Measurements from ENCODE around the gene KCNQ5. TPM values are rescaled to one million over a fixed set of nuclear protein-coding genes. Genes with fewer than 3 reads are reported as not detected.
A peak's percentile ranks its signal among the peaks of the same experiment; 100 is the strongest.

Gene KCNQ5
- total RNA-seq, 1 donor from 2014 or later, result 2.1 TPM

GRCh38 chr6:72784071-72784470 is 162.2 kb downstream of the KCNQ5 start:
- no peaks in the 10 kb centered on the region for H3K36me3 ChIP-seq (ENCODE audit: control insufficient read depth, insufficient read depth, low read length)
- no peak for TF ChIP-seq CTCF (IDR thresholded peaks at IDR 0.05; ENCODE audit: insufficient read depth, low read length, severe bottlenecking)
- FAIRE-seq, result no peak
- H3K4me3 ChIP-seq (ENCODE audit: low read depth, low read length), result no peak overlapping the region
- peak; percentile 20 for DNase-seq (ENCODE audit: low read depth)
- no peaks in the 10 kb centered on the region for H3K27me3 ChIP-seq (ENCODE audit: control insufficient read depth, insufficient read depth, low read length)

GRCh38 chr6:72784581-72784980 is 162.7 kb downstream of the KCNQ5 start:
- Histone ChIP-seq H3K36me3 (ENCODE audit: control insufficient read depth, insufficient read depth, low read length) (no peaks in the 10 kb centered on the region), H3K27me3 (ENCODE audit: control insufficient read depth, insufficient read depth, low read length) (no peaks in the 10 kb centered on the region), H3K4me3 (ENCODE audit: low read depth, low read length) (no peak overlapping the region)
- TF ChIP-seq CTCF (IDR thresholded peaks at IDR 0.05; ENCODE audit: insufficient read depth, low read length, severe bottlenecking), result no peak
- no peak for FAIRE-seq
- peak; percentile 43 for DNase-seq (ENCODE audit: low read depth)

- peak; percentile 99 for FAIRE-seq
- peak; percentile 100 for DNase-seq (ENCODE audit: low read depth)
- no peaks in the 10 kb centered on the region for H3K27me3 ChIP-seq (ENCODE audit: control insufficient read depth, insufficient read depth, low read length)
- TF ChIP-seq CTCF (IDR thresholded peaks at IDR 0.05; ENCODE audit: insufficient read depth, low read length, severe bottlenecking), result no peak
- no peak overlapping the region for H3K4me3 ChIP-seq (ENCODE audit: low read depth, low read length)
- H3K36me3 ChIP-seq (ENCODE audit: control insufficient read depth, insufficient read depth, low read length), result no peaks in the 10 kb centered on the region
Observed at GRCh38 chr6:72787391-72788031, 165.6 kb downstream of the KCNQ5 start.

GRCh38 chr6:72788188-72788587 is 166.3 kb downstream of the KCNQ5 start:
- DNase-seq (ENCODE audit: low read depth) (peak; percentile 95), FAIRE-seq (no peak)
- no peaks in the 10 kb centered on the region for H3K27me3 ChIP-seq (ENCODE audit: control insufficient read depth, insufficient read depth, low read length)
- H3K36me3 ChIP-seq (ENCODE audit: control insufficient read depth, insufficient read depth, low read length), result no peaks in the 10 kb centered on the region
- no peak overlapping the region for H3K4me3 ChIP-seq (ENCODE audit: low read depth, low read length)
- TF ChIP-seq CTCF (IDR thresholded peaks at IDR 0.05; ENCODE audit: insufficient read depth, low read length, severe bottlenecking), result no peak

GRCh38 chr6:72789145-72789544 is 167.3 kb downstream of the KCNQ5 start:
- Histone ChIP-seq H3K36me3 (ENCODE audit: control insufficient read depth, insufficient read depth, low read length) (no peaks in the 10 kb centered on the region), H3K27me3 (ENCODE audit: control insufficient read depth, insufficient read depth, low read length) (no peaks in the 10 kb centered on the region), H3K4me3 (ENCODE audit: low read depth, low read length) (no peak overlapping the region)
- no peak for TF ChIP-seq CTCF (IDR thresholded peaks at IDR 0.05; ENCODE audit: insufficient read depth, low read length, severe bottlenecking)
- no peak for DNase-seq (ENCODE audit: low read depth)
- FAIRE-seq, result no peak

GRCh38 chr6:72792692-72793091 is 170.8 kb downstream of the KCNQ5 start:
- no peak overlapping the region for H3K4me3 ChIP-seq (ENCODE audit: low read depth, low read length)
- no peak for DNase-seq (ENCODE audit: low read depth)
- no peak for FAIRE-seq

More at GRCh38 chr6:72792692-72793091, 170.8 kb downstream of the KCNQ5 start:
- no peaks in the 10 kb centered on the region for H3K36me3 ChIP-seq (ENCODE audit: control insufficient read depth, insufficient read depth, low read length)
- no peaks in the 10 kb centered on the region for H3K27me3 ChIP-seq (ENCODE audit: control insufficient read depth, insufficient read depth, low read length)
- no peak for TF ChIP-seq CTCF (IDR thresholded peaks at IDR 0.05; ENCODE audit: insufficient read depth, low read length, severe bottlenecking)

Data from bronchial epithelial cell (primary cell).